Esophagus squamous epithelium (tissue), 4 donors: Measurements from ENCODE around the gene AADAT.

Source experiments
- POLR2A ChIP-seq, 4 donors: fragments of 450-650 bp; IDR thresholded peaks; one replicate each; pipeline ENCODE4 v1.6.1; 2017; ENCODE audit warnings: antibody characterized with exemption in 4 of 4, mild to moderate bottlenecking in 4 of 4, moderate library complexity in 3 of 4
- TF ChIP-seq, protein P1 (sequence below), 6 experiments: fragments of 450-650 bp in 4 of 6; fragments of 200-600 bp in 2 of 6; sonication (generic) in 2 of 6; IDR thresholded peaks; one replicate each; pipeline ENCODE4 v1.5.1; 2016 to 2019; ENCODE audit warnings: antibody characterized with exemption in 6 of 6, mild to moderate bottlenecking in 4 of 6, moderate library complexity in 4 of 6

- TF ChIP-seq, protein P1, sequence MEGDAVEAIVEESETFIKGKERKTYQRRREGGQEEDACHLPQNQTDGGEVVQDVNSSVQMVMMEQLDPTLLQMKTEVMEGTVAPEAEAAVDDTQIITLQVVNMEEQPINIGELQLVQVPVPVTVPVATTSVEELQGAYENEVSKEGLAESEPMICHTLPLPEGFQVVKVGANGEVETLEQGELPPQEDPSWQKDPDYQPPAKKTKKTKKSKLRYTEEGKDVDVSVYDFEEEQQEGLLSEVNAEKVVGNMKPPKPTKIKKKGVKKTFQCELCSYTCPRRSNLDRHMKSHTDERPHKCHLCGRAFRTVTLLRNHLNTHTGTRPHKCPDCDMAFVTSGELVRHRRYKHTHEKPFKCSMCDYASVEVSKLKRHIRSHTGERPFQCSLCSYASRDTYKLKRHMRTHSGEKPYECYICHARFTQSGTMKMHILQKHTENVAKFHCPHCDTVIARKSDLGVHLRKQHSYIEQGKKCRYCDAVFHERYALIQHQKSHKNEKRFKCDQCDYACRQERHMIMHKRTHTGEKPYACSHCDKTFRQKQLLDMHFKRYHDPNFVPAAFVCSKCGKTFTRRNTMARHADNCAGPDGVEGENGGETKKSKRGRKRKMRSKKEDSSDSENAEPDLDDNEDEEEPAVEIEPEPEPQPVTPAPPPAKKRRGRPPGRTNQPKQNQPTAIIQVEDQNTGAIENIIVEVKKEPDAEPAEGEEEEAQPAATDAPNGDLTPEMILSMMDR (IDR thresholded peaks at IDR 0.05): no peak
- no peak for TF ChIP-seq POLR2A (IDR thresholded peaks at IDR 0.05)
These were observed 31.9 kb downstream of the AADAT start for GRCh38 chr4:170057866-170058265.
